ENCODE results near the gene VPS18.
A peak's percentile ranks its signal among the peaks of the same experiment; 100 is the strongest.

Gene VPS18

GRCh38 chr15:40891810-40892446 is 2.3 kb upstream of the VPS18 start:
- peak; percentile 63 for DNase-seq (ENCODE audit: low read depth)
- H3K4me3 ChIP-seq (ENCODE audit: low read depth, low read length): no peak overlapping the region
- TF ChIP-seq CTCF (IDR thresholded peaks at IDR 0.05; ENCODE audit: low read depth, low read length): peak; percentile 84
- peak; percentile 59 for TF ChIP-seq MAX (IDR thresholded peaks at IDR 0.05; ENCODE audit: low read depth, low read length)
- no peak for TF ChIP-seq MYC (IDR thresholded peaks at IDR 0.05; ENCODE audit: low read depth, low read length)
- TF ChIP-seq POLR2A (IDR thresholded peaks at IDR 0.05; ENCODE audit: extremely low read depth, insufficient read length): no peak

GRCh38 chr15:40892447-40893012 is 1.7 kb upstream of the VPS18 start:
- no peak overlapping the region for H3K4me3 ChIP-seq (ENCODE audit: low read depth, low read length)
- TF ChIP-seq MAX (IDR thresholded peaks at IDR 0.05; ENCODE audit: low read depth, low read length) (no peak), POLR2A (IDR thresholded peaks at IDR 0.05; ENCODE audit: extremely low read depth, insufficient read length) (no peak), CTCF (IDR thresholded peaks at IDR 0.05; ENCODE audit: low read depth, low read length) (no peak), MYC (IDR thresholded peaks at IDR 0.05; ENCODE audit: low read depth, low read length) (no peak)
- no peak for DNase-seq (ENCODE audit: low read depth)

DNA sequence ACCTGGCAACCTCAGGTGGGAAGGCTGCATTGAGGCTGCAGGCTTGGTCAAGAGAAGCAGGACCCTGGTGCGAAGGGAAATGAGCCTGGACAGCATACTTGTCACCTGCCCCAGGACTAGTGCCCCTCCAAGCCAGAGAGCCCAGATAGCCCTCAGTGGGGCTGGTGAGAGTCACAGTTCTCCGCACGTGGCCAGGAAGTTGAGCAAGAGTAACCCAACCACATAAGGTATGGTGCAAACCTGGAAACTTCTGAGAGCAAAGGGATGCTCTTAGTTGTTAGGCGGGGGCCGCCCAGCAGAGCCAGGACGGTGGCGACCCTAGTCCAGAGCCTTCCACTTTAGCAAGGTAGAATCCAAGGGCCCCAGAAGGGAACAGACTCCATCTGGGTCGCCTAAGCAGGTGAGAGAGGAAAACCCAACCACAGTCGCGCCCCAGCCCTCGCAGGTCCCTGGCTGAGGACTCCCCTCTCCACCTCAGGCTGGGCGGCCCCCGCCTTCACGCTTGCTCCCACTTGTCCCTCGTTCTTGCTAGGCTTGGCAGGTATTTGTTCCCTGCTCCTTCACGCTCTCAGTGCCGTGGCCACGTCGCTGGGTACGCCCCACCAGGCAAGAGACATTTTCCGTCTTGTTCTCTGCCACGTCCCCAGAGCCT is 1.1 kb upstream of the VPS18 start:
- no peak overlapping the region for H3K4me3 ChIP-seq (ENCODE audit: low read depth, low read length)

DNA sequence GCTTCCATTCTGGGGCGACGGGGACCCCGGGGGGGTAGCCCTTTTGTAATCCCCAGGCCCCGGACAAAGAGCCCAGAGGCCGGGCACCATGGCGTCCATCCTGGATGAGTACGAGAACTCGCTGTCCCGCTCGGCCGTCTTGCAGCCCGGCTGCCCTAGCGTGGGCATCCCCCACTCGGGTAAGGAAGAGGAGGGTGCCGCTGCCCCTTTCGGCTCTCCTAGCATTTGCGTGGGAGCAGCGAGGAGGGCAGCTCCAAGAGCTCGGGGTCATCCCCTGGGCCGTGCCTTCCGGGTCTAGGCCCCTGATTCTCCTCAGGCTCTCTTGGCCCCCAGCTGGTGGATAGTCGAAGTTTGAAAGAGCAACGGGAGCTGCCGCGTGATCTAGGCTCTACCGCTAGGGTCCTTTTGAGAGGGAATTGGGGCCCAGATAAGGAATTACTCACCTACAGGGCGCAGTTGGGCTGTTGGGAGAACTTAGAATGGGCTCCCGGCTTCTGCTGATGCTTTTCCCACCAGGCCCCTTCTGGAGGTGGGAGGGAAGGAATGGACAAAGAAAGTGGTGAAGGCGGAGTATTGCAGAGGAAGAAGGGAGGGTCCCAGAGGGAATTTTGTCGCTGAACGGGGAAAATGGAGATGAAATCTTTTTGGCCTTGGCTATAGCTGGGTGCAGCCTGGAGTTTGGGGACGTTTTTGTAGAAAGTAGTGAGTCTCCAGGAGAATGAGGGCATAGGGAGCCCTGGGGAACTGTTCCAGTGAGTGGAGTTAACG is 615 bp downstream of the VPS18 start:
- H3K4me3 ChIP-seq (ENCODE audit: low read depth, low read length): peak overlapping the region; percentile 91
- TF ChIP-seq MAX (IDR thresholded peaks at IDR 0.05; ENCODE audit: low read depth, low read length): peak; percentile 53; the same call in 1 of the 2 replicates
- peak; percentile 57 for TF ChIP-seq CTCF (IDR thresholded peaks at IDR 0.05; ENCODE audit: low read depth, low read length)
- TF ChIP-seq MYC (IDR thresholded peaks at IDR 0.05; ENCODE audit: low read depth, low read length): peak; percentile 33; the same call in 1 of the 2 replicates
- no peak for TF ChIP-seq POLR2A (IDR thresholded peaks at IDR 0.05; ENCODE audit: extremely low read depth, insufficient read length)
- peak; percentile 87 for DNase-seq (ENCODE audit: low read depth)

More for the DNA sequence above, 1.1 kb upstream of the VPS18 start:
- no peak for TF ChIP-seq POLR2A (IDR thresholded peaks at IDR 0.05; ENCODE audit: extremely low read depth, insufficient read length)
- peak; percentile 58; the same call in 1 of the 2 replicates for TF ChIP-seq MYC (IDR thresholded peaks at IDR 0.05; ENCODE audit: low read depth, low read length)
- peak; percentile 64 for TF ChIP-seq MAX (IDR thresholded peaks at IDR 0.05; ENCODE audit: low read depth, low read length)
- peak; percentile 41 for DNase-seq (ENCODE audit: low read depth)

DNA sequence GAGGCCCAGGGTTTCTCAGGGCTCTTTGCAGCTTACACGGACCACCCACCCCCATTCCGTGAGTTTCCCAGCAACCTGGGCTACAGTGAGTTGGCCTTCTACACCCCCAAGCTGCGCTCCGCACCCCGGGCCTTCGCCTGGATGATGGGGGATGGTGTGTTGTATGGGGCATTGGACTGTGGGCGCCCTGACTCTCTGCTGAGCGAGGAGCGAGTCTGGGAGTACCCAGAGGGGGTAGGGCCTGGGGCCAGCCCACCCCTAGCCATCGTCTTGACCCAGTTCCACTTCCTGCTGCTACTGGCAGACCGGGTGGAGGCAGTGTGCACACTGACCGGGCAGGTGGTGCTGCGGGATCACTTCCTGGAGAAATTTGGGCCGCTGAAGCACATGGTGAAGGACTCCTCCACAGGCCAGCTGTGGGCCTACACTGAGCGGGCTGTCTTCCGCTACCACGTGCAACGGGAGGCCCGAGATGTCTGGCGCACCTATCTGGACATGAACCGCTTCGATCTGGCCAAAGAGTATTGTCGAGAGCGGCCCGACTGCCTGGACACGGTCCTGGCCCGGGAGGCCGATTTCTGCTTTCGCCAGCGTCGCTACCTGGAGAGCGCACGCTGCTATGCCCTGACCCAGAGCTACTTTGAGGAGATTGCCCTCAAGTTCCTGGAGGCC is 5.4 kb downstream of the VPS18 start:
- no peak overlapping the region for H3K4me3 ChIP-seq (ENCODE audit: low read depth, low read length)
- no peak for DNase-seq (ENCODE audit: low read depth)
- no peak for TF ChIP-seq CTCF (IDR thresholded peaks at IDR 0.05; ENCODE audit: low read depth, low read length)
- TF ChIP-seq MAX (IDR thresholded peaks at IDR 0.05; ENCODE audit: low read depth, low read length): no peak
- TF ChIP-seq POLR2A (IDR thresholded peaks at IDR 0.05; ENCODE audit: extremely low read depth, insufficient read length): no peak
- TF ChIP-seq MYC (IDR thresholded peaks at IDR 0.05; ENCODE audit: low read depth, low read length): no peak
